Endothelial cell of umbilical vein (primary cell): ENCODE data around the gene SGF29. TPM values are rescaled to one million over a fixed set of nuclear protein-coding genes. Genes with fewer than 3 reads are reported as not detected.

Experiments
- BruUV-seq: library from RNA; stranded (reverse); fragments of 400-500 nt; replicated peaks from 2 replicates; lab custom pipeline; 2021; lab: Mats Ljungman, UMichigan
- CTCF ChIA-PET: fragments of 300-600, 350-600 bp; sonication (Branson Sonifier 250); formaldehyde crosslinking; loops from one replicate; lab custom pipeline; 2021; ENCODE audit warnings: antibody characterized with exemption, inconsistent platforms; lab: Charles Lee
- POLR2A ChIA-PET: fragments of 300-600, 350-600 bp; sonication (Branson Sonifier 250); formaldehyde crosslinking; loops from one replicate; lab custom pipeline; 2021; ENCODE audit warnings: antibody characterized with exemption, inconsistent platforms; lab: Charles Lee
- DNase-seq: peaks from one replicate; pipeline ENCODE4 v3.0.0-alpha.2; 2011; ENCODE audit warnings: low read depth, low spot score
- FAIRE-seq: peaks from 2 replicates; lab custom pipeline; 2011; peaks lifted over from hg19 to GRCh38; lab: Jason Lieb, UNC
- H2AFZ ChIP-seq: 2 replicates; pipeline ENCODE4 v1.6.0; 2012; ENCODE audit warnings: low read depth, low read length, control low read depth, inconsistent platforms
- H3K27ac ChIP-seq: 2 replicates; pipeline ENCODE4 v1.5.1; 2011; ENCODE audit warnings: low read depth, mild to moderate bottlenecking, control low read depth, low read length, moderate library complexity; ENCODE audit not compliant: insufficient read depth
- H3K27me3 ChIP-seq, 2 experiments: 2 replicates each; pipeline versions ENCODE4 v1.6.0 to v1.6.1; 2011; ENCODE audit warnings: low read length in 2 of 2, mixed read lengths in 1 of 2; ENCODE audit not compliant: control insufficient read depth in 2 of 2, insufficient read depth in 2 of 2
- H3K36me3 ChIP-seq, 2 experiments: 2 replicates in 1 of 2; 3 replicates in 1 of 2; pipeline ENCODE4 v1.5.1; 2011; ENCODE audit warnings: low read length in 2 of 2, mild to moderate bottlenecking in 1 of 2, moderate library complexity in 1 of 2; ENCODE audit not compliant: control insufficient read depth in 2 of 2, insufficient read depth in 2 of 2; ENCODE audit errors: extremely low read depth in 1 of 2
- H3K4me1 ChIP-seq: 3 replicates; pipeline ENCODE4 v1.5.1; 2011; ENCODE audit warnings: mild to moderate bottlenecking, low read length; ENCODE audit not compliant: control insufficient read depth, insufficient read depth; ENCODE audit errors: extremely low read depth
- H3K4me2 ChIP-seq: 2 replicates; pipeline ENCODE4 v1.6.1; 2011; ENCODE audit warnings: low read length, control low read depth, mixed read lengths; ENCODE audit not compliant: insufficient read depth
- H3K4me3 ChIP-seq, 3 experiments: fragments of 200-600 bp in 1 of 3; sonication (generic), shearing (Covaris generic) in 1 of 3; replicated peaks in 1 of 3; 2 replicates each; pipeline ENCODE4 v1.5.1; 2011 to 2016; ENCODE audit warnings: control low read depth in 3 of 3, low read length in 3 of 3, mild to moderate bottlenecking in 2 of 3, inconsistent platforms in 1 of 3, low read depth in 1 of 3, moderate library complexity in 1 of 3; ENCODE audit not compliant: insufficient read depth in 1 of 3
- H3K79me2 ChIP-seq: 2 replicates; pipeline ENCODE4 v1.6.0; 2012; ENCODE audit warnings: low read length, inconsistent platforms; ENCODE audit not compliant: control insufficient read depth, insufficient read depth
- H3K9ac ChIP-seq: replicated peaks from 2 replicates; pipeline ENCODE3; 2011; ENCODE audit warnings: low read length, control low read depth; ENCODE audit not compliant: insufficient read depth; ENCODE audit errors: extremely low read depth
- H3K9me1 ChIP-seq: replicated peaks from 3 replicates; pipeline ENCODE4 v1.6.0; 2011; ENCODE audit warnings: mild to moderate bottlenecking, low read length; ENCODE audit not compliant: control insufficient read depth, insufficient read depth; ENCODE audit errors: extremely low read depth
- H3K9me3 ChIP-seq: replicated peaks from 2 replicates; pipeline ENCODE4 v1.5.1; 2012; ENCODE audit warnings: low read length, inconsistent platforms; ENCODE audit not compliant: control insufficient read depth, insufficient read depth
- H4K20me1 ChIP-seq: replicated peaks from 2 replicates; pipeline ENCODE3; 2011; ENCODE audit warnings: mild to moderate bottlenecking, low read length; ENCODE audit not compliant: control insufficient read depth, insufficient read depth; ENCODE audit errors: extremely low read depth
- CTCF ChIP-seq, 2 donors: IDR thresholded peaks; 1 replicate in 1 of 2; 2 replicates in 1 of 2; pipeline ENCODE4 v1.5.1; 2011; ENCODE audit warnings: low read length in 2 of 2, mild to moderate bottlenecking in 2 of 2, moderate library complexity in 2 of 2, control low read depth in 1 of 2, inconsistent platforms in 1 of 2, low read depth in 1 of 2; ENCODE audit not compliant: insufficient read depth in 1 of 2; ENCODE audit errors: extremely low read depth in 1 of 2
- EZH2 ChIP-seq: IDR thresholded peaks from 2 replicates; pipeline ENCODE4 v1.6.1; 2012; ENCODE audit warnings: borderline replicate concordance, low read depth, mild to moderate bottlenecking, moderate library complexity, low read length, inconsistent platforms; ENCODE audit not compliant: severe bottlenecking
- FOS ChIP-seq: IDR thresholded peaks from 2 replicates; pipeline ENCODE4 v1.6.1; 2011; ENCODE audit warnings: mild to moderate bottlenecking, low read length, moderate library complexity, borderline replicate concordance; ENCODE audit not compliant: insufficient read depth
- GATA2 ChIP-seq: IDR thresholded peaks from 2 replicates; pipeline ENCODE4 v1.7.0; 2011; ENCODE audit warnings: low read depth, mild to moderate bottlenecking, moderate library complexity, mixed read lengths, low read length; ENCODE audit not compliant: insufficient read length, insufficient read depth
- JUN ChIP-seq: IDR thresholded peaks from 2 replicates; pipeline ENCODE4 v1.6.1; 2011; ENCODE audit warnings: borderline replicate concordance, low read depth; ENCODE audit not compliant: insufficient read length, insufficient read depth
- MAX ChIP-seq: IDR thresholded peaks from 2 replicates; pipeline ENCODE4 v1.6.1; 2011; ENCODE audit not compliant: insufficient read depth, insufficient read length
- MYC ChIP-seq: IDR thresholded peaks from one replicate; pipeline ENCODE4 v1.6.1; 2011; ENCODE audit warnings: mild to moderate bottlenecking, low read depth, low read length
- POLR2A ChIP-seq: IDR thresholded peaks from 2 replicates; pipeline ENCODE4 v1.6.1; 2012; ENCODE audit warnings: low read depth, mild to moderate bottlenecking, control low read depth, low read length
- POLR2AphosphoS5 ChIP-seq: IDR thresholded peaks from 2 replicates; pipeline ENCODE4 v1.6.1; 2012; ENCODE audit warnings: low read depth, mild to moderate bottlenecking, control low read depth, low read length, moderate library complexity; ENCODE audit not compliant: insufficient read depth
- dilution Hi-C: fragments of 300-500 bp; cut with MboI; formaldehyde crosslinking; loops from one replicate; pipeline ENCODE4 v1.15.0; 2019; ENCODE audit warnings: low sequenced_read_pairs; ENCODE audit not compliant: extremely low pct_ligation_motif_present
- intact Hi-C: fragments of 100-400 bp; cut with micrococcal nuclease; formaldehyde crosslinking; loops from one replicate; pipeline ENCODE4 v1.10.0; 2022
- polyA plus RNA-seq, 4 experiments: library from polyadenylated mRNA; depleted of rRNA in 3 of 4; stranded (reverse) in 3 of 4; unstranded in 1 of 4; fragments of >200 nt; gene quantifications; 2 replicates each; pipeline versions ENCODE4 v1.2.1 to v1.2.3, GENCODE V29; 2011 to 2012; ENCODE audit warnings: missing spikeins in 1 of 4
- total RNA-seq: library from RNA; stranded (reverse); gene quantifications from 2 replicates; pipeline ENCODE4 v1.2.3, GENCODE V29; 2021

SGF29 gene
- total and polyA plus RNA-seq, 2 donors (not counting 3 experiments of a cell fraction or from before 2014, with no cell fraction given) = 3.4 to 12.0 TPM

- Histone ChIP-seq H3K27me3 (no peaks in the 10 kb centered on the region), H3K9me1 (no peaks in the 10 kb centered on the region), H3K9ac (no peak within 1 kb of the TSS), H3K27ac (no peak within 1 kb of the TSS), H3K4me2 (no peak within 1 kb of the TSS), H4K20me1 (no peaks in the 10 kb centered on the region), H3K36me3 (no peaks in the 10 kb centered on the region), H2AFZ (peak within 1 kb of the TSS; percentile 23), H3K79me2 (no peaks in the 10 kb centered on the region), H3K4me3 (no peak within 1 kb of the TSS), H3K4me1 (no peaks in the 10 kb centered on the region), H3K9me3 (no peaks in the 10 kb centered on the region)
- no peak for TF ChIP-seq FOS
- no peak for TF ChIP-seq POLR2AphosphoS5
- TF ChIP-seq EZH2 = no peak
- TF ChIP-seq GATA2 = no peak
- TF ChIP-seq MAX = no peak
- no peak for TF ChIP-seq MYC
- no peak for TF ChIP-seq POLR2A
- TF ChIP-seq CTCF (IDR thresholded peaks at IDR 0.05; ENCODE audit: extremely low read depth in 1 of 2, insufficient read depth in 1 of 2, low read depth in 1 of 2, low read length in 2 of 2) = no peak
- TF ChIP-seq JUN = no peak
- ChIA-PET CTCF (no interaction called here), POLR2A (no interaction called here)
- intact Hi-C loops (no loop called here), dilution Hi-C loops (no loop called here)
- peak; percentile 62 for DNase-seq
- no peak for FAIRE-seq
- no TSS peak for BruUV-seq
These were observed 14.8 kb upstream of the SGF29 start, which contains the start of gene NUPR1 for GRCh38 chr16:28538733-28539596. NUPR1 (minus strand) TSS chr16:28538974; CDS start chr16:28538907, 67 bp downstream.
